ENCODE measurements around the gene RHBDD3. TPM values are rescaled to one million over a fixed set of nuclear protein-coding genes. Genes with fewer than 3 reads are reported as not detected.
A peak's percentile ranks its signal among the peaks of the same experiment; 100 is the strongest.

The RHBDD3 gene
- polyA plus RNA-seq (2013, experiment 1 of 2) = 39.0 TPM
- 37.0 TPM for polyA plus RNA-seq (2013, experiment 2 of 2)

GRCh38 chr22:29267858-29268510 lies at the start of gene RHBDD3, which contains the start of gene EWSR1:
RHBDD3 (minus strand) TSS chr22:29267981; CDS start chr22:29265626, 2,355 bp downstream.
EWSR1 (plus strand) TSS chr22:29268268; CDS start chr22:29268337, 69 bp downstream.
- Histone ChIP-seq H3K27ac (ENCODE audit: low read depth, low read length) (peak within 1 kb of the TSS; percentile 91), H2BK5ac (ENCODE audit: low read length) (peak within 1 kb of the TSS; percentile 97), H4K8ac (ENCODE audit: low read depth, low read length) (peak within 1 kb of the TSS; percentile 81), H3K18ac (ENCODE audit: low read length) (peak within 1 kb of the TSS; percentile 96), H4K5ac (ENCODE audit: low read length) (peak within 1 kb of the TSS; percentile 66), H3K4me1 (ENCODE audit: control insufficient read depth, low read depth, low read length) (peaks cover 11% of the 10 kb centered on the region), H3K23ac (ENCODE audit: low read length) (peak within 1 kb of the TSS; percentile 73), H2AK5ac (ENCODE audit: low read length) (peak within 1 kb of the TSS; percentile 61), H2BK120ac (ENCODE audit: low read depth, low read length) (peak within 1 kb of the TSS; percentile 88), H3K9ac (ENCODE audit: low read length) (peak within 1 kb of the TSS; percentile 98), H3K36me3 (ENCODE audit: control insufficient read depth, insufficient read depth, low read length) (peaks cover 16% of the 10 kb centered on the region), H3K79me2 (ENCODE audit: control insufficient read depth, insufficient read depth, low read length) (peaks cover 66% of the 10 kb centered on the region), H3K4me2 (ENCODE audit: low read length) (peak within 1 kb of the TSS; percentile 98), H3K27me3 (ENCODE audit: insufficient read depth, low read length, poor library complexity) (no peaks in the 10 kb centered on the region), H3K4me3 (ENCODE audit: low read length) (peak within 1 kb of the TSS; percentile 67), H3K79me1 (ENCODE audit: low read length) (peaks cover 13% of the 10 kb centered on the region), H2BK15ac (replicated peaks; ENCODE audit: low read depth) (no peak within 1 kb of the TSS), H3K56ac (ENCODE audit: low read length) (peak within 1 kb of the TSS; percentile 95), H3K4ac (ENCODE audit: low read depth, low read length) (peak within 1 kb of the TSS; percentile 99)
- WGBS (ENCODE audit: extremely low coverage, insufficient coverage, low lambda C conversion rate) = no CpG with 5 or more reads among the region's 67 CpGs
- DNase-seq = peak; percentile 98

- Histone ChIP-seq H3K27me3 (ENCODE audit: insufficient read depth, low read length, poor library complexity) (peaks cover 12% of the 10 kb centered on the region), H2BK120ac (ENCODE audit: low read depth, low read length) (no peak overlapping the region), H3K4me2 (ENCODE audit: low read length) (no peak overlapping the region), H3K4me1 (ENCODE audit: control insufficient read depth, low read depth, low read length) (no peaks in the 10 kb centered on the region), H3K4ac (ENCODE audit: low read depth, low read length) (no peak overlapping the region), H2AK5ac (ENCODE audit: low read length) (no peak overlapping the region), H3K36me3 (ENCODE audit: control insufficient read depth, insufficient read depth, low read length) (no peaks in the 10 kb centered on the region), H2BK15ac (replicated peaks; ENCODE audit: low read depth) (no peak overlapping the region), H3K79me1 (ENCODE audit: low read length) (no peaks in the 10 kb centered on the region), H3K27ac (ENCODE audit: low read depth, low read length) (no peak overlapping the region), H3K4me3 (ENCODE audit: low read length) (no peak overlapping the region), H4K8ac (ENCODE audit: low read depth, low read length) (no peak overlapping the region), H3K79me2 (ENCODE audit: control insufficient read depth, insufficient read depth, low read length) (no peaks in the 10 kb centered on the region), H3K56ac (ENCODE audit: low read length) (peak overlapping the region; percentile 54), H3K23ac (ENCODE audit: low read length) (no peak overlapping the region), H2BK5ac (ENCODE audit: low read length) (no peak overlapping the region), H3K9ac (ENCODE audit: low read length) (no peak overlapping the region), H3K18ac (ENCODE audit: low read length) (peak overlapping the region; percentile 19), H4K5ac (ENCODE audit: low read length) (no peak overlapping the region)
- WGBS (ENCODE audit: extremely low coverage, insufficient coverage, low lambda C conversion rate) = no CpG with 5 or more reads among the region's 18 CpGs
- no peak for DNase-seq
Measured at GRCh38 chr22:29316141-29316828, 48.5 kb upstream of the RHBDD3 start.

- Histone ChIP-seq H3K27me3 (ENCODE audit: insufficient read depth, low read length, poor library complexity) (peaks cover 12% of the 10 kb centered on the region), H4K8ac (ENCODE audit: low read depth, low read length) (no peak within 1 kb of the TSS), H3K79me1 (ENCODE audit: low read length) (no peaks in the 10 kb centered on the region), H3K79me2 (ENCODE audit: control insufficient read depth, insufficient read depth, low read length) (no peaks in the 10 kb centered on the region), H4K5ac (ENCODE audit: low read length) (no peak within 1 kb of the TSS), H3K18ac (ENCODE audit: low read length) (peak within 1 kb of the TSS; percentile 60), H2BK120ac (ENCODE audit: low read depth, low read length) (no peak within 1 kb of the TSS), H2BK15ac (replicated peaks; ENCODE audit: low read depth) (no peak within 1 kb of the TSS), H3K4ac (ENCODE audit: low read depth, low read length) (no peak within 1 kb of the TSS), H3K56ac (ENCODE audit: low read length) (peak within 1 kb of the TSS; percentile 85), H2BK5ac (ENCODE audit: low read length) (no peak within 1 kb of the TSS), H3K4me2 (ENCODE audit: low read length) (peak within 1 kb of the TSS; percentile 75), H3K23ac (ENCODE audit: low read length) (peak within 1 kb of the TSS; percentile 89), H2AK5ac (ENCODE audit: low read length) (no peak within 1 kb of the TSS), H3K27ac (ENCODE audit: low read depth, low read length) (no peak within 1 kb of the TSS), H3K9ac (ENCODE audit: low read length) (peak within 1 kb of the TSS; percentile 66), H3K36me3 (ENCODE audit: control insufficient read depth, insufficient read depth, low read length) (no peaks in the 10 kb centered on the region), H3K4me1 (ENCODE audit: control insufficient read depth, low read depth, low read length) (no peaks in the 10 kb centered on the region), H3K4me3 (ENCODE audit: low read length) (no peak within 1 kb of the TSS)
- no peak for DNase-seq
- WGBS (ENCODE audit: extremely low coverage, insufficient coverage, low lambda C conversion rate) = no CpG with 5 or more reads among the region's 103 CpGs
Measured at GRCh38 chr22:29315286-29316140, 47.7 kb upstream of the RHBDD3 start, which contains the start of gene RASL10A. RASL10A (minus strand) TSS chr22:29315697; CDS start chr22:29315246, 451 bp downstream.

- H3K27me3 ChIP-seq (ENCODE audit: insufficient read depth, low read length, poor library complexity) = peaks cover 12% of the 10 kb centered on the region
Measured at GRCh38 chr22:29314537-29315285, 46.9 kb upstream of the RHBDD3 start.

More at GRCh38 chr22:29314537-29315285, 46.9 kb upstream of the RHBDD3 start:
- Histone ChIP-seq H2BK5ac (ENCODE audit: low read length) (no peak overlapping the region), H4K8ac (ENCODE audit: low read depth, low read length) (no peak overlapping the region), H2AK5ac (ENCODE audit: low read length) (no peak overlapping the region), H3K36me3 (ENCODE audit: control insufficient read depth, insufficient read depth, low read length) (no peaks in the 10 kb centered on the region), H3K56ac (ENCODE audit: low read length) (peak overlapping the region; percentile 85), H3K23ac (ENCODE audit: low read length) (peak overlapping the region; percentile 89), H3K18ac (ENCODE audit: low read length) (peak overlapping the region; percentile 60), H2BK15ac (replicated peaks; ENCODE audit: low read depth) (no peak overlapping the region), H3K9ac (ENCODE audit: low read length) (peak overlapping the region; percentile 66), H3K4me1 (ENCODE audit: control insufficient read depth, low read depth, low read length) (no peaks in the 10 kb centered on the region), H3K27ac (ENCODE audit: low read depth, low read length) (no peak overlapping the region), H4K5ac (ENCODE audit: low read length) (no peak overlapping the region), H2BK120ac (ENCODE audit: low read depth, low read length) (no peak overlapping the region), H3K4me3 (ENCODE audit: low read length) (no peak overlapping the region), H3K4me2 (ENCODE audit: low read length) (peak overlapping the region; percentile 75), H3K79me2 (ENCODE audit: control insufficient read depth, insufficient read depth, low read length) (no peaks in the 10 kb centered on the region), H3K4ac (ENCODE audit: low read depth, low read length) (no peak overlapping the region), H3K79me1 (ENCODE audit: low read length) (no peaks in the 10 kb centered on the region)
- WGBS (ENCODE audit: extremely low coverage, insufficient coverage, low lambda C conversion rate) = no CpG with 5 or more reads among the region's 69 CpGs
- DNase-seq = no peak

Data from mesendoderm (in vitro differentiated cells).